Activated CD4-positive, alpha-beta T cell treated with anti-CD3 and anti-CD28 coated beads, Interleukin-2, amount 50 U/mL, for 24 hours (primary cell): ENCODE measurements around the gene FAM200C.

ENCODE experiments used
- DNase-seq, 2 donors: peaks; one replicate each; pipeline ENCODE4 v3.0.0-alpha.2; 2020; ENCODE audit warnings: low read depth in 1 of 2, low spot score in 1 of 2

FAM200C gene

GRCh38 chr5:160367885-160368284, 32.0 kb downstream of the FAM200C start:
- no peak for DNase-seq

GRCh38 chr5:160367261-160367660, 32.6 kb downstream of the FAM200C start:
- no peak for DNase-seq

GRCh38 chr5:160366230-160366629, 33.6 kb downstream of the FAM200C start:
- DNase-seq, result no peak

GRCh38 chr5:160363660-160364395, 36.0 kb downstream of the FAM200C start:
- DNase-seq, result no peak

- no peak for DNase-seq
Observed at GRCh38 chr5:160363211-160363610, 36.6 kb downstream of the FAM200C start.

- no peak for DNase-seq
Observed at GRCh38 chr5:160361624-160362228, 38.1 kb downstream of the FAM200C start.

- no peak for DNase-seq
Observed at GRCh38 chr5:160360310-160360709, 39.5 kb downstream of the FAM200C start.

GRCh38 chr5:160359816-160360215, 40.0 kb downstream of the FAM200C start:
- no peak for DNase-seq

GRCh38 chr5:160359242-160359641, 40.6 kb downstream of the FAM200C start:
- no peak for DNase-seq

GRCh38 chr5:160357861-160358411, 41.9 kb downstream of the FAM200C start:
- no peak for DNase-seq

GRCh38 chr5:160357394-160357793, 42.5 kb downstream of the FAM200C start:
- no peak for DNase-seq

GRCh38 chr5:160356550-160357347, 43.1 kb downstream of the FAM200C start:
- no peak for DNase-seq

- DNase-seq, result no peak
Observed at GRCh38 chr5:160354666-160355065, 45.2 kb downstream of the FAM200C start.

- DNase-seq, result no peak
Observed at GRCh38 chr5:160353379-160353778, 46.5 kb downstream of the FAM200C start.

- no peak for DNase-seq
Observed at GRCh38 chr5:160352308-160352707, 47.5 kb downstream of the FAM200C start.

- DNase-seq, result no peak
Observed at GRCh38 chr5:160349935-160350303, 49.9 kb downstream of the FAM200C start.

- no peak for DNase-seq
Observed at GRCh38 chr5:160349249-160349934, 50.5 kb downstream of the FAM200C start.

- no peak for DNase-seq
Observed at GRCh38 chr5:160348080-160348479, 51.8 kb downstream of the FAM200C start.

- no peak for DNase-seq
Observed at GRCh38 chr5:160347448-160347847, 52.4 kb downstream of the FAM200C start.
